ELF-1 (cell line): ENCODE measurements around the gene PBXIP1.

ENCODE experiments used
- DNase-seq: peaks from one replicate; pipeline ENCODE4 v3.0.0-alpha.2; 2016; ENCODE audit warnings: low read depth, low spot score

Gene PBXIP1

GRCh38 chr1:154972517-154973343, 16.8 kb upstream of the PBXIP1 start:
- peak; percentile 97 for DNase-seq

GRCh38 chr1:154972213-154972516, 16.3 kb upstream of the PBXIP1 start:
- no peak for DNase-seq

- no peak for DNase-seq
Observed at GRCh38 chr1:154971341-154971998, 15.6 kb upstream of the PBXIP1 start.

- peak; percentile 95 for DNase-seq
Observed at GRCh38 chr1:154970631-154971340, 14.9 kb upstream of the PBXIP1 start, which contains the start of gene SHC1. Gene SHC1 (minus strand): TSS chr1:154970747. CDS start chr1:154970526, 221 bp downstream.

- DNase-seq = no peak
Observed at GRCh38 chr1:154969860-154970452, 14.1 kb upstream of the PBXIP1 start.

GRCh38 chr1:154969246-154969645, 13.3 kb upstream of the PBXIP1 start:
- no peak for DNase-seq

- DNase-seq = no peak
Observed at GRCh38 chr1:154968731-154969130, 12.8 kb upstream of the PBXIP1 start.

- no peak for DNase-seq
Observed at GRCh38 chr1:154967331-154967950, 11.5 kb upstream of the PBXIP1 start.

- no peak for DNase-seq
Observed at GRCh38 chr1:154966111-154966510, 10.2 kb upstream of the PBXIP1 start.

GRCh38 chr1:154964359-154964758, 8.5 kb upstream of the PBXIP1 start:
- DNase-seq = no peak

- no peak for DNase-seq
Observed at GRCh38 chr1:154963643-154964042, 7.7 kb upstream of the PBXIP1 start.

GRCh38 chr1:154962795-154963330, 7.0 kb upstream of the PBXIP1 start:
- no peak for DNase-seq

- peak; percentile 65 for DNase-seq
Observed at GRCh38 chr1:154962156-154962749, 6.4 kb upstream of the PBXIP1 start.

GRCh38 chr1:154961207-154962155, 5.6 kb upstream of the PBXIP1 start, which contains the start of gene PYGO2:
Gene PYGO2 (minus strand): TSS chr1:154961782. CDS start chr1:154961576, 206 bp downstream.
- DNase-seq = peak; percentile 88

GRCh38 chr1:154960446-154961136, 4.7 kb upstream of the PBXIP1 start:
- no peak for DNase-seq

GRCh38 chr1:154959426-154959780, 3.5 kb upstream of the PBXIP1 start:
- no peak for DNase-seq

- DNase-seq = no peak
Observed at GRCh38 chr1:154958681-154959425, 3.0 kb upstream of the PBXIP1 start.

- DNase-seq = no peak
Observed at GRCh38 chr1:154958036-154958435, 2.1 kb upstream of the PBXIP1 start.
